Measurements from ENCODE around the gene PDXK. TPM values are rescaled to one million over a fixed set of nuclear protein-coding genes. Genes with fewer than 3 reads are reported as not detected.

PDXK gene
- total RNA-seq, 2 donors from 2014 or later = 93.1 to 106 TPM

GRCh38 chr21:43761886-43762285 is 43.0 kb downstream of the PDXK start:
- H3K4me3 Mint-ChIP-seq = no peak overlapping the region

GRCh38 chr21:43762303-43763128 is 43.6 kb downstream of the PDXK start:
- ATAC-seq (no peak), DNase-seq (no peak)
- no peaks in the 10 kb centered on the region for H3K36me3 Mint-ChIP-seq (ENCODE audit: low read depth)
- no peaks in the 10 kb centered on the region for H3K9me3 ChIP-seq (ENCODE audit: control insufficient read depth, low read length, poor library complexity, severe bottlenecking)
- no peak overlapping the region for H3K4me3 Mint-ChIP-seq
- no peaks in the 10 kb centered on the region for H3K4me1 Mint-ChIP-seq
- H3K27me3 Mint-ChIP-seq = no peaks in the 10 kb centered on the region
- H3K27ac Mint-ChIP-seq = no peak overlapping the region

More at GRCh38 chr21:43761886-43762285, 43.0 kb downstream of the PDXK start:
- ATAC-seq = no peak
- H3K9me3 ChIP-seq (ENCODE audit: control insufficient read depth, low read length, poor library complexity, severe bottlenecking) = no peaks in the 10 kb centered on the region
- no peaks in the 10 kb centered on the region for H3K36me3 Mint-ChIP-seq (ENCODE audit: low read depth)
- no peaks in the 10 kb centered on the region for H3K27me3 Mint-ChIP-seq
- no peak for DNase-seq
- H3K4me1 Mint-ChIP-seq = no peaks in the 10 kb centered on the region
- no peak overlapping the region for H3K27ac Mint-ChIP-seq

- H3K27ac Mint-ChIP-seq = no peak overlapping the region
These were observed 45.1 kb downstream of the PDXK start for GRCh38 chr21:43763901-43764523.

GRCh38 chr21:43764576-43765495 is 45.9 kb downstream of the PDXK start:
- Mint-ChIP-seq H3K27ac (no peak overlapping the region), H3K27me3 (no peaks in the 10 kb centered on the region), H3K4me3 (no peak overlapping the region), H3K36me3 (ENCODE audit: low read depth) (no peaks in the 10 kb centered on the region), H3K4me1 (no peaks in the 10 kb centered on the region)
- no peak for ATAC-seq
- no peak for DNase-seq
- H3K9me3 ChIP-seq (ENCODE audit: control insufficient read depth, low read length, poor library complexity, severe bottlenecking) = no peaks in the 10 kb centered on the region

More at GRCh38 chr21:43763901-43764523, 45.1 kb downstream of the PDXK start:
- no peaks in the 10 kb centered on the region for H3K9me3 ChIP-seq (ENCODE audit: control insufficient read depth, low read length, poor library complexity, severe bottlenecking)
- Mint-ChIP-seq H3K36me3 (ENCODE audit: low read depth) (no peaks in the 10 kb centered on the region), H3K4me3 (no peak overlapping the region), H3K27me3 (no peaks in the 10 kb centered on the region), H3K4me1 (no peaks in the 10 kb centered on the region)
- ATAC-seq = no peak
- no peak for DNase-seq

GRCh38 chr21:43766734-43767497 is 48.0 kb downstream of the PDXK start:
- H3K27me3 Mint-ChIP-seq = no peaks in the 10 kb centered on the region
- H3K36me3 Mint-ChIP-seq (ENCODE audit: low read depth) = no peaks in the 10 kb centered on the region
- ATAC-seq = peak; percentile 10
- H3K4me3 Mint-ChIP-seq = peak overlapping the region; percentile 45
- H3K4me1 Mint-ChIP-seq = peaks cover 7% of the 10 kb centered on the region
- H3K27ac Mint-ChIP-seq = no peak overlapping the region
- DNase-seq = no peak
- H3K9me3 ChIP-seq (ENCODE audit: control insufficient read depth, low read length, poor library complexity, severe bottlenecking) = no peaks in the 10 kb centered on the region

- H3K9me3 ChIP-seq (ENCODE audit: control insufficient read depth, low read length, poor library complexity, severe bottlenecking) = no peaks in the 10 kb centered on the region
- DNase-seq (no peak), ATAC-seq (no peak)
- peak overlapping the region; percentile 45 for H3K4me3 Mint-ChIP-seq
- H3K4me1 Mint-ChIP-seq = peaks cover 7% of the 10 kb centered on the region
- H3K27ac Mint-ChIP-seq = no peak overlapping the region
- H3K27me3 Mint-ChIP-seq = no peaks in the 10 kb centered on the region
- no peaks in the 10 kb centered on the region for H3K36me3 Mint-ChIP-seq (ENCODE audit: low read depth)
These were observed 48.6 kb downstream of the PDXK start for GRCh38 chr21:43767498-43767983.

GRCh38 chr21:43767984-43768867 is 49.3 kb downstream of the PDXK start:
- H3K4me3 Mint-ChIP-seq = peak overlapping the region; percentile 56
- H3K9me3 ChIP-seq (ENCODE audit: control insufficient read depth, low read length, poor library complexity, severe bottlenecking) = no peaks in the 10 kb centered on the region
- no peak overlapping the region for H3K27ac Mint-ChIP-seq
- H3K27me3 Mint-ChIP-seq = no peaks in the 10 kb centered on the region
- peaks cover 9% of the 10 kb centered on the region for H3K4me1 Mint-ChIP-seq
- ATAC-seq = no peak
- H3K36me3 Mint-ChIP-seq (ENCODE audit: low read depth) = no peaks in the 10 kb centered on the region
- no peak for DNase-seq

- Mint-ChIP-seq H3K27me3 (no peaks in the 10 kb centered on the region), H3K4me3 (peak overlapping the region; percentile 56), H3K36me3 (ENCODE audit: low read depth) (peaks cover 2% of the 10 kb centered on the region), H3K4me1 (peaks cover 12% of the 10 kb centered on the region), H3K27ac (no peak overlapping the region)
- DNase-seq (no peak), ATAC-seq (no peak)
- H3K9me3 ChIP-seq (ENCODE audit: control insufficient read depth, low read length, poor library complexity, severe bottlenecking) = no peaks in the 10 kb centered on the region
These were observed 49.9 kb downstream of the PDXK start for GRCh38 chr21:43768868-43769167.

DNA sequence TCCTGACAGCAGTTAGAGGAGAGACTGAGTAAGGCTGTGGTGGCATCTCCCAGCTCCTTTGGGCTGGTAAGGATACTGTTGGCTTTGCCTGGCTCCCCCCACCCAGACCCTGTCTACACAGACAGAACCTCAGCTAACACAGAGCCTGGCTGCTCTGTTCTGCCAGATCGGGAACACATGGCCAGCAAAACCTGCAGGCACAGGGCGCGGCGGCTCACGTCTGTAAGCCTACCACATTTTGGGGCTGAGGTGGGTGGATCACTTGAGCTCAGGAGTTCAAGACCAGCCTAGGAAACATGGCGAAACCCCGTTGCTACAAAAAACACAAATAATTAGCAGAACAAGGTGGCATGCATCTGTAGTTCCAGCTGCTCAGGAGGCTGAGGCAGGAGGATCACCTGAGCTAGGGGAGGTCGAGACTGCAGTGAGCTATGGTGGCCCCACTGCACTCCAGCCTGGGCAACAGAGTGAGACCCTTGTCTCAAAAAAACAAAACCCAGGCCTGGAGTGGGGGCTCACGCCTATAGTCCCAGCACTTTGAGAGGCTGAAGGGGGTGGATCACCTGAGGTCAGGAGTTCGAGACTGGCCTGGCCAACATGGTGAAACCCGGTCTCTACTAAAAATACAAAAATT is 50.5 kb downstream of the PDXK start:
- H3K27me3 Mint-ChIP-seq = no peaks in the 10 kb centered on the region
- peak overlapping the region; percentile 50 for H3K4me3 Mint-ChIP-seq
- peaks cover 15% of the 10 kb centered on the region for H3K4me1 Mint-ChIP-seq
- H3K9me3 ChIP-seq (ENCODE audit: control insufficient read depth, low read length, poor library complexity, severe bottlenecking) = no peaks in the 10 kb centered on the region
- DNase-seq = no peak
- H3K27ac Mint-ChIP-seq = no peak overlapping the region
- ATAC-seq = no peak
- peaks cover 2% of the 10 kb centered on the region for H3K36me3 Mint-ChIP-seq (ENCODE audit: low read depth)

DNA sequence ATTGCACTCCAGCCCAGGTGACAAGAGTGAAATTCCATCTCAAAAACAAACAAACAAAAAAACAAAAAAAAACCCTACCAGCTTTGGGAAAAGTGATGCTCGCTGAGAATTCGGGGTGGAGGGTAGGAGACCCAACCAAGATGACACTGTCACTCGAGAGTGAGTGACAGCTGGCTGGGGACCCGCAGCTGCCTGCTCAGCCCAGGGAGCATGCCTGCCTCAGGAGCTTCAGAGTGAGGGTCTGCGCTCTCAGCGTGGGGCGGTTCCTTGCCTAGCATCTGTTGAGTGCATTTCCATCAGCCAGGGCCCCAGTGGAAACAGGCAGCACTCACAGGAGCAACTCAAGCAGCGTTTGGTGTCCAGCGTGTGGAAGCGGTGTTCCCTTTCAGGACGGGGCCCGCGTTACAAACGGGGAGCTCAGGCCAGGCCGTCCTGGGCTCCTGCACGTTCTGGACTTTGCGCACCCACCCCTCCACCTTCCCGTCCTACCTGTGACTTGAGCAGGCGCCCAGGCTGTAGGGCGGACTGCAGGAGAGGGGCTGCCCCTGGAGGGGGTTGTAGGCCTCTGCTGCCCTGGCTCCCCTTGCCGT is 51.2 kb downstream of the PDXK start:
- H3K4me1 Mint-ChIP-seq = peaks cover 19% of the 10 kb centered on the region
- no peak overlapping the region for H3K4me3 Mint-ChIP-seq
- H3K9me3 ChIP-seq (ENCODE audit: control insufficient read depth, low read length, poor library complexity, severe bottlenecking) = no peaks in the 10 kb centered on the region
- no peaks in the 10 kb centered on the region for H3K27me3 Mint-ChIP-seq
- no peak overlapping the region for H3K27ac Mint-ChIP-seq
- ATAC-seq (no peak), DNase-seq (no peak)
- peaks cover 2% of the 10 kb centered on the region for H3K36me3 Mint-ChIP-seq (ENCODE audit: low read depth)

DNA sequence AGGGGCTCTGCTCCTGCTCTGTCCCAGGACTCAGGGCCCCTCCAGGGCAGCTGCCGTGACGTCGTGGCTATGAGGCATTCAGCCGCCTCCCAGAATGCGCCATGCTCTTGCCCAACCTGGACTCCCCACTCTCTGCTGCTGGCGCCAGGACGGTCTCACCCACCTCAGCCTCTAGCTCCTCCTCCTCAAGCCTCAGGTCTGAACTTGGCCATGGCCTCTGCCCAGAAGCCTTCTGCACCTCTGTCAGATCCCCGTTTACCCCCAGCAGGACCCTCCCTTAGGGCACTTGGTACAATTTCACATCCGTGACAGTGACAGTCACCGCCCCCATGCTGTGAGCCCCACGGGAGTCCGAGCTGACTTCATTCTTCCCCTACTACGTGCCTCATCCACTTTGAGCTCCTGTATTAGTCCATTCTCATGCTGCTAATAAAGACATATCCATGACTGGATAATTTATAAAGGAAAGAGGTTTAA is 52.3 kb downstream of the PDXK start:
- H3K27ac Mint-ChIP-seq = no peak overlapping the region
- no peak overlapping the region for H3K4me3 Mint-ChIP-seq
- H3K4me1 Mint-ChIP-seq = peaks cover 21% of the 10 kb centered on the region
- no peaks in the 10 kb centered on the region for H3K27me3 Mint-ChIP-seq
- H3K36me3 Mint-ChIP-seq (ENCODE audit: low read depth) = peaks cover 2% of the 10 kb centered on the region
- ATAC-seq (no peak), DNase-seq (no peak)
- no peaks in the 10 kb centered on the region for H3K9me3 ChIP-seq (ENCODE audit: control insufficient read depth, low read length, poor library complexity, severe bottlenecking)
